Body of pancreas (tissue), 4 donors: ENCODE data around the gene SMPD1.

Source experiments
- CTCF ChIP-seq, 7 experiments: fragments of 450-650 bp in 4 of 7; fragments of 200-600 bp in 3 of 7; sonication (generic) in 3 of 7; IDR thresholded peaks; one replicate each; pipeline ENCODE4 v1.5.1; 2016 to 2019; ENCODE audit warnings: antibody characterized with exemption in 7 of 7
- POLR2A ChIP-seq, 3 donors: fragments of 450-650 bp; IDR thresholded peaks; one replicate each; pipeline ENCODE4 v1.6.1; 2016; ENCODE audit warnings: antibody characterized with exemption in 3 of 3, mild to moderate bottlenecking in 2 of 3

GRCh38 chr11:6420677-6421076, 30.4 kb downstream of the SMPD1 start:
- TF ChIP-seq CTCF (IDR thresholded peaks at IDR 0.05), result no peak
- TF ChIP-seq POLR2A (IDR thresholded peaks at IDR 0.05), result no peak
